ENCODE results near the gene MEA1. TPM values are rescaled to one million over a fixed set of nuclear protein-coding genes. Genes with fewer than 3 reads are reported as not detected.

The MEA1 gene
- total RNA-seq, 4 donors from 2014 or later: 51.5 to 71.2 (median 62.8) TPM

- Histone ChIP-seq H3K4me1 (peaks cover 9 to 12% (median 10%) of the 10 kb centered on the region in 4 donors), H3K4me3 (no peak overlapping the region), H3K27ac (replicated peaks in 1 of 4) (no peak overlapping the region), H3K27me3 (no peaks in the 10 kb centered on the region), H3K36me3 (peaks cover 41 to 98% (median 74%) of the 10 kb centered on the region in 4 donors), H3K9me3 (no peaks in the 10 kb centered on the region)
- no peak for TF ChIP-seq POLR2A (IDR thresholded peaks at IDR 0.05; ENCODE audit: low read depth)
- TF ChIP-seq CTCF (IDR thresholded peaks at IDR 0.05): no peak
- TF ChIP-seq POLR2AphosphoS5 (IDR thresholded peaks at IDR 0.05): no peak
- no peak for TF ChIP-seq EP300 (IDR thresholded peaks at IDR 0.05)
- 96% methylated on average over 4 of the region's 4 CpGs for WGBS
- intact Hi-C loops (cut with DNase I): no loop called here
- no peak for DNase-seq (ENCODE audit: extremely low spot score)
Measured at GRCh38 chr6:43032326-43032725, 18.6 kb upstream of the MEA1 start.

GRCh38 chr6:43029120-43029519 is 15.4 kb upstream of the MEA1 start:
- WGBS: 90% methylated on average over 9 of the region's 9 CpGs
- intact Hi-C loops (cut with DNase I): no loop called here
- TF ChIP-seq CTCF (IDR thresholded peaks at IDR 0.05) (no peak), POLR2AphosphoS5 (IDR thresholded peaks at IDR 0.05) (no peak), EP300 (IDR thresholded peaks at IDR 0.05) (no peak), POLR2A (IDR thresholded peaks at IDR 0.05; ENCODE audit: low read depth) (no peak)
- no peak overlapping the region for H3K4me3 ChIP-seq
- no peaks in the 10 kb centered on the region for H3K27me3 ChIP-seq
- H3K36me3 ChIP-seq: peaks cover 65 to 96% (median 82%) of the 10 kb centered on the region in 4 donors
- H3K4me1 ChIP-seq: peaks cover 0 to 7% (median 1%) of the 10 kb centered on the region in 4 donors
- no peak for DNase-seq (ENCODE audit: extremely low spot score)
- H3K27ac ChIP-seq (replicated peaks in 1 of 4): no peak overlapping the region
- H3K9me3 ChIP-seq: no peaks in the 10 kb centered on the region

- no peaks in the 10 kb centered on the region for H3K27me3 ChIP-seq
- no peak overlapping the region for H3K27ac ChIP-seq (replicated peaks in 1 of 4)
- H3K9me3 ChIP-seq: no peaks in the 10 kb centered on the region
- peaks cover 64 to 72% (median 67%) of the 10 kb centered on the region in 4 donors for H3K36me3 ChIP-seq
- TF ChIP-seq CTCF (IDR thresholded peaks at IDR 0.05) (no peak), POLR2AphosphoS5 (IDR thresholded peaks at IDR 0.05) (no peak), POLR2A (IDR thresholded peaks at IDR 0.05; ENCODE audit: low read depth) (no peak), EP300 (IDR thresholded peaks at IDR 0.05) (no peak)
- WGBS: 81% methylated on average over 5 of the region's 5 CpGs
- no peak for DNase-seq (ENCODE audit: extremely low spot score)
- peaks cover 16 to 28% (median 22%) of the 10 kb centered on the region in 4 donors for H3K4me1 ChIP-seq
- no peak overlapping the region for H3K4me3 ChIP-seq
- intact Hi-C loops (cut with DNase I): no loop called here
Measured at GRCh38 chr6:43026365-43026764, 12.6 kb upstream of the MEA1 start.

- no peak for TF ChIP-seq EP300 (IDR thresholded peaks at IDR 0.05)
- TF ChIP-seq POLR2A (IDR thresholded peaks at IDR 0.05; ENCODE audit: low read depth): no peak
- no peak for TF ChIP-seq CTCF (IDR thresholded peaks at IDR 0.05)
- no peak for TF ChIP-seq POLR2AphosphoS5 (IDR thresholded peaks at IDR 0.05)
- Histone ChIP-seq H3K36me3 (peaks cover 45 to 65% (median 61%) of the 10 kb centered on the region in 4 donors), H3K4me3 (no peak overlapping the region), H3K9me3 (no peaks in the 10 kb centered on the region), H3K27me3 (no peaks in the 10 kb centered on the region), H3K4me1 (peaks cover 25 to 44% (median 31%) of the 10 kb centered on the region in 4 donors), H3K27ac (replicated peaks in 1 of 4) (no peak overlapping the region)
- no peak for DNase-seq (ENCODE audit: extremely low spot score)
- WGBS: 95% methylated on average over 2 of the region's 2 CpGs
- intact Hi-C loops (cut with DNase I): no loop called here
Measured at GRCh38 chr6:43024436-43024835, 10.7 kb upstream of the MEA1 start.

Data from esophagus muscularis mucosa (tissue), 4 donors.